IMR-90 (cell line): ENCODE results near the gene POLR2F.

Experiments used
- MXI1 ChIP-seq: IDR thresholded peaks from 2 replicates; pipeline ENCODE4 v1.6.1; 2012; ENCODE audit warnings: low read depth, mild to moderate bottlenecking, low read length, moderate library complexity, borderline replicate concordance
- TF ChIP-seq, protein P1 (sequence below): conservative IDR thresholded peaks from 2 replicates; pipeline ENCODE4 v1.5.1; 2012; ENCODE audit warnings: mild to moderate bottlenecking, low read depth, low read length, improper control_type of control experiment

DNA sequence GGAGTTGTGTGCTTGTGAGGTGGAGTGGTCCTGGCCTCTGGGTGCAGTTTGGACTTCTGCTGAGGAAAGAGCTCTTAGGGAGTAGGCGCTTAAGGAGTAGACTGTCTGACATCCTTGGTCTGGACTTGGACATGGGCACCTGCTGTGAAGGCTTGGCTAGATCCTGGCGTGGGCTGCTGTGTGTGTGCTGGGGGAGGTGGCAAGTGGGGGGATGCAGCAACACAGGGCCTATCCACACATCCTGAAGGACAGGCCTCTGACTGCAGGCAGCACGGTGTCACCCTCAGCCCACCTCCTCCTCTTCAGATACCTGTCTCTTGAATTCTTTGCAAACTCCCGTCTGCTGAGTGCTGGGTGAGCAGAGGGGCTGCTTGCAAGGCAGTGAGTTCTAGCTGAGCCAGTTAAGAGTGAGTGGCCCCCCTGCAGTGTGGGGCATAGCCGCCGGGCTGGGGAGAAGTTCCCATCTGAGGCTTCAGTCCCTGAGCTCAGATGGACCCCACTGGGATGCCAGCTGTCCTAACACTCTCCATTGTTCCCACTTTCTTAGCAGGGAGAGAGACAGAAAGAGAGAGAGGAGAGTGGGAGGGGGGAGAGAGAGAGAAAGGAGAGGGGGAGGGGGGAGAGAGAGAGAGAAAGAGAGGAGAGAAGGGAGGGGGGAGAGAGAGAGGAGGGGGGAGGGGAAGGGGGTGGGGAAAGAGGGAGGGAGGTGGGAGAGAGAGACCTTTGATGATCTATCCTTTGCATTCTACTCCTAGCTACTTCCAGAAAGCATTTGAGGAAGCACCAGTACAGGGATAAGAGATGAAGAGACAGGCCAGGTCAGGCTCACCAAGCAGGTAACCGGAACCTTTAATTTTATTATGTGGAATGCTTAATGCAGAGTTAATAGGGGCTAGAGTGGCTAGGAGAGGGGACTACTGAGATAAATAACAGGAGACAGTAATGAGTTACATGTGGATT is 18.3 kb downstream of the POLR2F start:
- TF ChIP-seq, protein P1, sequence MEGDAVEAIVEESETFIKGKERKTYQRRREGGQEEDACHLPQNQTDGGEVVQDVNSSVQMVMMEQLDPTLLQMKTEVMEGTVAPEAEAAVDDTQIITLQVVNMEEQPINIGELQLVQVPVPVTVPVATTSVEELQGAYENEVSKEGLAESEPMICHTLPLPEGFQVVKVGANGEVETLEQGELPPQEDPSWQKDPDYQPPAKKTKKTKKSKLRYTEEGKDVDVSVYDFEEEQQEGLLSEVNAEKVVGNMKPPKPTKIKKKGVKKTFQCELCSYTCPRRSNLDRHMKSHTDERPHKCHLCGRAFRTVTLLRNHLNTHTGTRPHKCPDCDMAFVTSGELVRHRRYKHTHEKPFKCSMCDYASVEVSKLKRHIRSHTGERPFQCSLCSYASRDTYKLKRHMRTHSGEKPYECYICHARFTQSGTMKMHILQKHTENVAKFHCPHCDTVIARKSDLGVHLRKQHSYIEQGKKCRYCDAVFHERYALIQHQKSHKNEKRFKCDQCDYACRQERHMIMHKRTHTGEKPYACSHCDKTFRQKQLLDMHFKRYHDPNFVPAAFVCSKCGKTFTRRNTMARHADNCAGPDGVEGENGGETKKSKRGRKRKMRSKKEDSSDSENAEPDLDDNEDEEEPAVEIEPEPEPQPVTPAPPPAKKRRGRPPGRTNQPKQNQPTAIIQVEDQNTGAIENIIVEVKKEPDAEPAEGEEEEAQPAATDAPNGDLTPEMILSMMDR, result no peak
- no peak for TF ChIP-seq MXI1
